Measurements from ENCODE around the gene WLS. TPM values are rescaled to one million over a fixed set of nuclear protein-coding genes. Genes with fewer than 3 reads are reported as not detected.

WLS gene
- total RNA-seq, 1 donor from 2014 or later, result 99.6 TPM

GRCh38 chr1:68149110-68149798 is 83.1 kb downstream of the WLS start:
- no peak for DNase-seq (ENCODE audit: low spot score)
- no peak overlapping the region for H3K27ac Mint-ChIP-seq (ENCODE audit: unreplicated experiment)
- no peak overlapping the region for H3K4me3 Mint-ChIP-seq (ENCODE audit: unreplicated experiment)
- no peaks in the 10 kb centered on the region for H3K4me1 Mint-ChIP-seq (ENCODE audit: unreplicated experiment)
- H3K36me3 Mint-ChIP-seq (ENCODE audit: low read depth, unreplicated experiment), result peaks cover 17% of the 10 kb centered on the region
- no peaks in the 10 kb centered on the region for H3K9me3 Mint-ChIP-seq (ENCODE audit: unreplicated experiment)
- peaks cover 2% of the 10 kb centered on the region for H3K27me3 Mint-ChIP-seq (ENCODE audit: unreplicated experiment)
- no peak for TF ChIP-seq CTCF (IDR thresholded peaks at IDR 0.05; ENCODE audit: unreplicated experiment)

- peaks cover 17% of the 10 kb centered on the region for H3K36me3 Mint-ChIP-seq (ENCODE audit: low read depth, unreplicated experiment)
- no peaks in the 10 kb centered on the region for H3K9me3 Mint-ChIP-seq (ENCODE audit: unreplicated experiment)
- peak overlapping the region; percentile 21 for H3K4me3 Mint-ChIP-seq (ENCODE audit: unreplicated experiment)
- no peak overlapping the region for H3K27ac Mint-ChIP-seq (ENCODE audit: unreplicated experiment)
- H3K4me1 Mint-ChIP-seq (ENCODE audit: unreplicated experiment), result no peaks in the 10 kb centered on the region
- DNase-seq (ENCODE audit: low spot score), result no peak
- H3K27me3 Mint-ChIP-seq (ENCODE audit: unreplicated experiment), result peaks cover 2% of the 10 kb centered on the region
- no peak for TF ChIP-seq CTCF (IDR thresholded peaks at IDR 0.05; ENCODE audit: unreplicated experiment)
These were observed 83.7 kb downstream of the WLS start for GRCh38 chr1:68148631-68149030.

GRCh38 chr1:68147534-68148171 is 84.7 kb downstream of the WLS start:
- no peak for DNase-seq (ENCODE audit: low spot score)
- Mint-ChIP-seq H3K9me3 (ENCODE audit: unreplicated experiment) (no peaks in the 10 kb centered on the region), H3K4me3 (ENCODE audit: unreplicated experiment) (peak overlapping the region; percentile 34), H3K27me3 (ENCODE audit: unreplicated experiment) (peaks cover 2% of the 10 kb centered on the region), H3K27ac (ENCODE audit: unreplicated experiment) (no peak overlapping the region), H3K36me3 (ENCODE audit: low read depth, unreplicated experiment) (peaks cover 17% of the 10 kb centered on the region), H3K4me1 (ENCODE audit: unreplicated experiment) (no peaks in the 10 kb centered on the region)
- no peak for TF ChIP-seq CTCF (IDR thresholded peaks at IDR 0.05; ENCODE audit: unreplicated experiment)

- no peak for TF ChIP-seq CTCF (IDR thresholded peaks at IDR 0.05; ENCODE audit: unreplicated experiment)
- peaks cover 17% of the 10 kb centered on the region for H3K36me3 Mint-ChIP-seq (ENCODE audit: low read depth, unreplicated experiment)
- peaks cover 8% of the 10 kb centered on the region for H3K4me1 Mint-ChIP-seq (ENCODE audit: unreplicated experiment)
- no peak overlapping the region for H3K4me3 Mint-ChIP-seq (ENCODE audit: unreplicated experiment)
- H3K27me3 Mint-ChIP-seq (ENCODE audit: unreplicated experiment), result peaks cover 2% of the 10 kb centered on the region
- no peaks in the 10 kb centered on the region for H3K9me3 Mint-ChIP-seq (ENCODE audit: unreplicated experiment)
- no peak for DNase-seq (ENCODE audit: low spot score)
- H3K27ac Mint-ChIP-seq (ENCODE audit: unreplicated experiment), result no peak overlapping the region
These were observed 86.8 kb downstream of the WLS start for GRCh38 chr1:68145418-68146126.

- peaks cover 17% of the 10 kb centered on the region for H3K36me3 Mint-ChIP-seq (ENCODE audit: low read depth, unreplicated experiment)
- H3K9me3 Mint-ChIP-seq (ENCODE audit: unreplicated experiment), result no peaks in the 10 kb centered on the region
- peaks cover 8% of the 10 kb centered on the region for H3K4me1 Mint-ChIP-seq (ENCODE audit: unreplicated experiment)
- H3K27ac Mint-ChIP-seq (ENCODE audit: unreplicated experiment), result no peak overlapping the region
- TF ChIP-seq CTCF (IDR thresholded peaks at IDR 0.05; ENCODE audit: unreplicated experiment), result no peak
- peaks cover 2% of the 10 kb centered on the region for H3K27me3 Mint-ChIP-seq (ENCODE audit: unreplicated experiment)
- DNase-seq (ENCODE audit: low spot score), result no peak
- no peak overlapping the region for H3K4me3 Mint-ChIP-seq (ENCODE audit: unreplicated experiment)
These were observed 87.5 kb downstream of the WLS start for GRCh38 chr1:68144856-68145255.

Data from endothelial cell (in vitro differentiated cells).